ENCODE results near the gene JAKMIP3. TPM values are rescaled to one million over a fixed set of nuclear protein-coding genes. Genes with fewer than 3 reads are reported as not detected.

Gene JAKMIP3
- total RNA-seq (2014; rRNA removed; shearing (Covaris generic)) = 0.02 TPM in 1 of 2 replicates, not detected in the other

DNA sequence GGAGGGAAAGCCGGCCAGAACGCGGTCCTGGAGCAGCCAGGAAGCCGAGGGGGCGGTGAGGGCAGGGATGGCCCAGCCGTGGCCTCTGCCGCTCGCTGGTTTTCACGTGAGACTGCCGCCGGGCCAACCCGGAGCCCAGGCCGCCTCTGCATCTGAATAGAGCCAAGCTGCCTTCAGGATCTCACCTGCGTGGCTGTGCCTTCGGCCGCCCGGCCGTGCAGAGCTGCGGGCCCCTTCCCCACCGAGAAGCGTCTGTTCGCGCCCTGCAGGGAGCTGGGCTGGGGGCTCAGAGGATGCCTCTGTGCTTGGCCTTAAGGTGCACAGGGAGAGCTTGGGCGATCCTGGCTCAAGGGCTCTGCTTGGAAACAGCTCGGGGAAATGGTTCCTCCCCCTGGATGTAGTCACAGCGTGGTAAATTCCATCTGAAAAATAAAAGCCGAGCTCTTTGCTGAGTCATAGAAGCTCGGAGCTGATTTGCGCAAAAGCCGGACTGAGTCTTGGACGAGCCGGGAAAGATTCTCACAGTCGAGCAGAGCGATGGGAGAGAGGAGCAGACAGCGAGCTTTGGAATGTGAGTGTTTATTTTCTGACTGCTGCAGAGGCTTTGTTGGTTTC, at the start of gene JAKMIP3:
Gene JAKMIP3 (plus strand): TSS at position 456 of the 615 bp plus-strand sequence. CDS start 38,863 bp downstream, outside the sequence.
- peak; percentile 89 for DNase-seq (ENCODE audit: low read depth)

DNA sequence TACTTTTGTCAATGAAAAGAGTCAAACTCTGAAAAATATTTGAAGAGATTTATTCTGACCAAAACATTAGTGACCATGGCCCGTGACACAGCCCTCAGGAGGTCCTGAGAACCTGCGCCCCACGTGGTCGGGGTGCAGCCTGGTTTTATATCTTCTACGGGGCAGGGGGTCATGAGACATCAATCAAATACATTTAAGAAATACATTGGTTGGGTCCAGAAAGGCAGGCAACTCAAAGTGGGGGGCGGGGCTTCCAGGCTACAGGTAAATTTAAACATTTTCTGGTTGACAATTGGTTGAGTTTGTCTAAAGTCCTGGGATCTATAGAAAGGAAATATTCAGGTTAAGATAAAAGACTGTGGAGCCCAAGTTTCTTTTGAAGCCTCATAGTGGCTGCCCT, 49.2 kb upstream of the JAKMIP3 start:
- DNase-seq (ENCODE audit: low read depth) = no peak

DNA sequence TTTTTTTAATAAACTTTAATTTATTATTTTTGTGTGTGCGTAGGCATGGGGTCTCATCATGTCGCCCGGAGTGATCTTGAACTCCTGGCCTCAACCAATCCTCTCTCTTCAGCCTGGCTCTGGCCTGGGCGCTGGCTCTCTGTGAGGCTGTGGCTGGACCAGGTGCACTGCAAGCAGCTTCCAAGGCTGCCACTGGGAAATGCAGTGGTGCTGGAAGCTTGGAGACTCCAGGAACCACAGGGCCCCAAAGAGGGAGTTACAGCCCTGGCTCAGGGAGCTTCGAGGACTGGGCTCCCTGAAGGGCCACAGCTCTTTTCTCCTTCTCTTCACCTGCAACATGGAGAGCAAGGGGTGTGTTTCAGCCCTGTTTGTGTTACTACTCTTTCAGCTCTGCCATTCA, 47.3 kb upstream of the JAKMIP3 start:
- no peak for DNase-seq (ENCODE audit: low read depth)

DNA sequence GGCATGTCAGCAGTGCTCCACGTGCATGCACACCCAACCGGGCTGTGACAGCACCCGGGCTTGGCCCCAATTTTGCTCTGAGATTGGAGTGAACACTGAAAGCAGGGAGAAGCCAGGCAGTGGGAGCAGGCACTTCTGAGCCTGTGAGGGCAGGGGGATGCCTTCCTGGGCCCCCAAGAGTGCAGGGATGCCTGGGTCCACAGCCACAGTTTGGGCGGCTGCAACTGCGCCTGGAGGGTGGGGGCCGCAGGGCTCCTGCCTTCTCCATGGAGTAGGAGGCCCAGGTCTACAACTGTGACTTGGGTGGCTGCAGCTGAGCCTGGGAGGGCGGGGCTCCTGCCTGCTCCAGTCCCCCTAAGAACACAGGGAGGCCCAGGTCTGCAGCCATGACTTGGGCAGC, 46.4 kb upstream of the JAKMIP3 start:
- DNase-seq (ENCODE audit: low read depth) = no peak

DNA sequence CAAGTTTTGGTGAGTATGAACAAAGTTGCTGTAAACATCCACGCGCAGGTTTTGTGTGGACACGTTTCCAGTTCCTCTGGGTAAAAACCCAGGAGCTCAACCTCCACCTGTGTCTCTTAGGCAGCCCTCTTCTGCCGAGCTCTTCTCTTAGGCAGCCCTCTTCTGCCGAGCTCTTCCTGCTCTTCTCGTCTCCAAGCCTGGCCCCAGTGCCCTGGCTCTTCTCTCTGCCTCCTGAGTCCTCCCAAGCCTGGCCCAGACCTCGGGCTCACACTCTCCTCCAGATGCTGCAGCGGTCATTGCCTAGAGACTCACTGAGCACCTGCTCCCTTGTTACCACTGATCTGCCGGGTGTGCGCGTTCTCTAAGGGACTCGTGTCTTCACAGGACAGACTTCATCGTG, 45.3 kb upstream of the JAKMIP3 start:
- DNase-seq (ENCODE audit: low read depth) = no peak

DNA sequence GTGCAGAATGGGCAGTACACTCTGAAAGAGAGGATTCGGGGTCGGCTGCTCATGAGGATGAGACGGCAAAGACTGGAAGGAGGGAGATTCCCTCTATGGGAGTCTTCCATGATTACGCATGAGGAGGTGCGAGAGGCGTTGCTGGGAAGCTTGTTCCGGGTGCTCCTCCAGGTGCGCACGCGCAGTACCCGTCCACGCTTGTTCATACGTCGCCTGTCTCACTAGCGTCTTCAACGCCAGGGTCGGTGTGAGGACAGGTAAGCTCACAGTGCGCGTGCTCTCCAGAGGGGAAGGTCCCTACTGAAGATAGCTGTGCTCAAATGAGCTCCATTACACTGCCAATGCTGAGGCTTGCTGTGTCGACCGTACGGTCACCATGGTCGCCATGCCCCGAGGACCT, 44.7 kb upstream of the JAKMIP3 start:
- no peak for DNase-seq (ENCODE audit: low read depth)

DNA sequence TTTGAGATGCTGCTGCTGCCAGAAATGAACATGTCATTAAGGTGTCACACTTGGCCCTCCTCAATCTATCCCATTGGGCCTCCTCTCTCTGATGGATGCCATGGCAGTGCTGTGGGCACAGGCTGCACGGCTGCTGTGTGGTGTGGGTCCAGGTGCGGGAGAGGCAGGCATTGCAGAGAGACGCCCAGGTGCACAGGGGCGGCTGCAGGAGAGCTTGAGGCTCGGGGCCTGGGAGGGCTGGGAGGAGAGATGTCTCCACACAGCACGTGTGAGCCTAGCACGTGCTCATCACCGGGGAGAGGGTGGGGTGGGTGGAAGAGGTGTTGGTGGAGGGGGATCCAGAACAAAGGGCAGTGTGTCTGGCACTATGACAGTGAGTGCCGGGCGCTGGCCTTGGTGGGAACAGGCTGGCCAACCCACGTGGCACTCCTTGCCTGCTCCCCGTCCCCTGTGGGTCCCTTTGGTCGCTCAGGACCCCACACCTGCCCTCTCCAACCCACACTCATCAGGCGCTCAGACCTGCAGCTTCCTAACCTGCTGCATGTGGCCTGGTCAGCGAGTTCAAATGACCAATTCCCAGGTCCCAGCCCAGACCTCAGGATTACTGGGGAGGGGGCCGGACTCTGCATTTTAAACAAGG, 44.1 kb upstream of the JAKMIP3 start:
- no peak for DNase-seq (ENCODE audit: low read depth)

DNA sequence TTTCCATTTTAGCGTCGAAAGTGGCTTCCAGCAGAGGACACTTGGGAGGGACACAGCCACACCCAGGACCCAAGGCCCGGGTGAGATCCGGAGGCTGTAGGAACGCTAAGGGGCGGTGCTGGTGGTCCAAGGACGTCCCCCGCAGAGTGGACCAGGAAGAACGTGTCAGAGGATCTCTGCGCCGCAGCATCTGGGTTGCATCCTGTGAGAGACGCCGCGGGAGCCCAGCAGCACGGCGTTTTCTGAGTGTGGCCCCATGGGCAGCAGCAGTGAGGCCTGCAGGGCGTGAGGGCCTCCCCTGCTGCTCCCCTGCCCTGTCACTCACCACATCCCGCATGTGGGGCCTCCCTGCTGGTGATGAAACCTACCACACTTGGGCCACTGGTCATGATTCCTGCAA, 43.5 kb upstream of the JAKMIP3 start:
- no peak for DNase-seq (ENCODE audit: low read depth)

DNA sequence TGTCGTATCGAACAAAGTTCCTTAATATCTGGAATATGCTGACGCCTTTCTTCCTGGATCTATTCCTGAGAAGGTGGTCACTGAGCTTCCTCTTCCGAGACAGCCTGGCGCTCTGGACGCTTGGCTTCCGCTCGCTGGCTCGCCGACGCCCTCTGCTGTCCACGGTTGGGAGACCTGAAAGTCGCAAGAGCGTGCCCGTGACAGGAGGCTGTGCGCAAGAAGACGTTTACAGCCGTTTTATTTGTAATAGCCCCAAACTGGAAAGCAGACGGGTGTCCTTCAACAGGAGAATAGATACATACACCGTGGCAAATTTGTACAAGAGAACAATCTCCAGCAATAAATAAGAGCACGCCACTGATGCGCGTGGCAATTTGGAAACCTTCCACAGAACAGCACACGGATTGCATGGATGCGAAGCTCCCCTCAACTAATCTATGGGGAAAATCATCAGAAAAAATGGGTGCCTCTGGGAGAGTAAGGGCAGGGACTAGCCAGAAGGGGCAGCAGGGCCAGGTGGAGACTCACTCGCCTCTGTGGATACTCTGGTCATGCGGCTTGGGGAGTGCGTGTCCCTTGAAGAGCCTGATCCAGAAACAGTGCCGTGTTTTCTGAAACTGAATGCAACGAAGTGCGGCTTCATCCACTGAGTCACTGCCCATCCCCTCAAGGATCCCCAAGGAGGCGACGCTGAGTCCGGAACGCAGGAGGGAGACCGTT, 42.5 kb upstream of the JAKMIP3 start:
- DNase-seq (ENCODE audit: low read depth) = peak; percentile 67

DNA sequence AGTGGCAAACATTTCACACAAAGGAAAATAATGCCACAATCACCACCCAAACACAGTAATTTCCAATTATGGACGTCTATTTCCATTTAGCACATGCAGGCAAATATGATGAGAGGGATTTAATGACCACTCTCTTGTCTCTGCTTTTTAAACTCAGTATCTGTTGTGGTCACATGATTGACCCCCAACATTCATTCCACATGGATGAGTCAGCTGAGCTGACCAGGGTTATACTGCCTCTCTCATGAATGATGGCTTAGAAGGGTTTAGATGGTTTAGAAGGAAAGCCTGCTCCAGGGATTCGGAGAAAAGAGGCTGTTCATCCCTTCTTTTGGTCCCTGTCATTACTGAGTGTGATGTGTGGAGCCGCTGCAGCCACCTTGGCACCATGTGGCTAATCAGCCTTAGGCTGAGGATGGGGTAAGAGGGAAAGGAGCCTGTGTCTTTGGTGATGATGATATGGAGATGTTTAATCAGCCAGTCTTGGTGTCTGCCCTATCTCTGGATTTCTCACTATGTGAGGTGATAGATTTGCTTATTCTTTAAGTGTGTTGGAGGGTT, 38.2 kb upstream of the JAKMIP3 start:
- DNase-seq (ENCODE audit: low read depth) = peak; percentile 70

DNA sequence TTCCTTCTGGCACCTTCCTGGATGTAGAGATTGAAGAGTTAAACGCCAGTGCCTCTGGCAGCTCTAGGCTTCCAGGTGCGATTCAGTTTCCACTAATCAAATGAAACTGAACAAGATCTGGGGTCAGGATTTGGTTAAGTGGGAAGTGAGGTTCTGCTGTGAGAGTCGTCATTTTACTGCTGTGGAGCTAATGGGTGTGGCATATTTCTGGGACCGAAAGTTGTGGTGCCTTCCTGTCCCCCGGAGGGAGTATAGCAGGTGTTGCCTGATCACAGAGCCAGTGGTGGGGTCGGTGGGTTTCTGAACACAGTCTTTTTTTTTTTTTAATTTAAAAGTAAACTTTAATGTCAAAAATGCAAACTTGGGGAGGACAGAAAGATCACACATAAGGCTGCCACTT, 37.0 kb upstream of the JAKMIP3 start:
- no peak for DNase-seq (ENCODE audit: low read depth)

DNA sequence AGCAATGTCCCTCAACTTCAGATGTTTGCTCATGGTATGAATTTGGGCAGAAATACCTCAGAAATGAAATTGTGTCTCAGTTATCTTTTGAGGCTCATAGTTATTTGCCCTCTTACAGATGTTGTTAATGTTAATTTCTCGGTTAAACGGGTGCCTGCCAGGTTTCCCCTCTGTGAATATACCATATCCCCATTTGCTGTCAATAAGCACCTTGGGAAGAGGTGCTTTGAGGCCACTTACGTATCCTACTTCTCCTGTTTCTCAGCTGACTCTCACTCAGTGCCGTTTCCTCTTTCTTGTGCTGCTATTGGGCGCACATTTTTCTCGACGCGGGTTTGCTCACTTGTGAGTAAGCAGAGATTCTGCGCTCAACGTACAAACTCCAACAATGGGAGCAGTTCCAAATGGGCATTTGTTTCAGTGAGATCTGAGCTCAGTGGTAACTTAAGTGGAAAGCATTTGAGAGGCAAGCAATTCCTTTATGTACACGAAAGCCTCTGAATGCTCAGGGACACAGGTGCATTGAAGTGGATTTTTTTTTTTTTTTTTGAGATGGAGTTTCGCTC, 34.8 kb upstream of the JAKMIP3 start:
- DNase-seq (ENCODE audit: low read depth) = no peak

DNA sequence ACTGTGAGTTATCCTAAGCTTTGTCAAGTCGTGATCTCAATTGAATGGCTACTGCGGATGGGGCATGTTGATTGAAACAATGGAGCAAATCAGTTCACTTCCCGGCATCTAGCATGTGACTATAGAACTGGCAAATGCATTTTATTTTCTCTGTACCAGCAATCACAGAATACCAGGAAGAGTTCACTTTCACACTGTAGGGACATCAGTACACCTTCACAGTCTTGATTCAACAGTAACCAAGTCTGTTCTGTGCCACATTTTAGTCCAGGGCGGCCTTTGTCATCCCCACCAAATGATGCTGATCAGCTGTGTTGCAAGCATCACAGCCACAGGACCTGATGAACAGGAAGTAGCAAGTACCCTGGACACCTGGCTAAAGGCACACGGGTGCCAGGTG, 32.1 kb upstream of the JAKMIP3 start:
- no peak for DNase-seq (ENCODE audit: low read depth)

DNA sequence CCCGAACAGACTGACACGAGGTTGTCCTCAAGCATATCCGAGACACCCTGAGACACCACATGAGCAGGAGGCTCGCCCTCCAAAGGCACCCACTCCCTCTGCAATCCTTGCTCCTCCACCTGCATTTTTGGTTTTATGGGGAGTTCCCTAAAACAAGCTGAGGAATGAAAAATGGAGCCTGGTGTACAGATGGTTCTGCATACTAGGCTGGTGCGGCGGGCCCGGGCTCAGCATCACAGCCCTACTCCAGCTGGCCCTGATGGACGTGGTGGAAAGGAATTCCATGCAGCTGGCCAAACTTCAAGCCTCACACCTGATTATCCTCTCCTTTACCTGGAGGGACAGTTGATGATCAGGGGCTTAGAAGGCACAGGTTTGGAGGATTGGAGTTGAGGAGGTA, 30.3 kb upstream of the JAKMIP3 start:
- DNase-seq (ENCODE audit: low read depth) = no peak

DNA sequence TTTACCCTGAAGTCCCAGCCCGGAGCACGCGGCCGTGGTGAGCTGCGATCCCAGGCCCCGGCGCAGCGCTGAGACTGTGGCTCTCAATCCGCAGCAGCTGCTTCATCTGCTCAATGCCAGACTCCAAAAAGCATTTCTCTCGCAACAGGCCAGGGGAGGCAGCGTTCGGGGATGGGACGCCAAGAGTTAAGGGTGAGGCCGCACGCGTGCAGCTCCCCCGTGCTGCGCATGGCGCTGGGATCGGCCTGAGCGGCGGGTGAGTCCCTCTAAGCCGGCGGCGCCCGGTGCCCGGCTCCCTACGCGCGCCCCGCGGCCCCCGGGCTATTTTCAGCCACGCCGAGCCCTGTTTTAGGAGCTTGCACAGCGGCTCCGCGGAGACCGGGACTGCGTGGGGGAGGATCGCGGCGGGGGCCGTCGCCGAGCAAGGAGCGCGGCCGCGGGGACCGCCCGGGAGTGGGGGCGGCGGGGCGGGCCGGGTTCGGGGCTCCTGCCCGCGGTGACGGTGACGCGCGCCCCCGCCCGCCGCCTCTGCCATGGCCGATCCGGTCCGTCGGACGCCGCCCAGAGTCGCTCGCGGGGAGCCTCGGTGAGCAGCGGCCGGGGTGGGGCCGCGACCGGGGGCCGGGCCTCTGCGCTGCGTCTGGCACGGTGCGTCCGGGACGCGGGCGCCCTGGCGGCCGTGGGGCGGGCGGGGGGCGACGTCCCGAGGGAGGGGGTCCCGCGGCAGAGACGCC, 29.4 kb upstream of the JAKMIP3 start:
- no peak for DNase-seq (ENCODE audit: low read depth)

DNA sequence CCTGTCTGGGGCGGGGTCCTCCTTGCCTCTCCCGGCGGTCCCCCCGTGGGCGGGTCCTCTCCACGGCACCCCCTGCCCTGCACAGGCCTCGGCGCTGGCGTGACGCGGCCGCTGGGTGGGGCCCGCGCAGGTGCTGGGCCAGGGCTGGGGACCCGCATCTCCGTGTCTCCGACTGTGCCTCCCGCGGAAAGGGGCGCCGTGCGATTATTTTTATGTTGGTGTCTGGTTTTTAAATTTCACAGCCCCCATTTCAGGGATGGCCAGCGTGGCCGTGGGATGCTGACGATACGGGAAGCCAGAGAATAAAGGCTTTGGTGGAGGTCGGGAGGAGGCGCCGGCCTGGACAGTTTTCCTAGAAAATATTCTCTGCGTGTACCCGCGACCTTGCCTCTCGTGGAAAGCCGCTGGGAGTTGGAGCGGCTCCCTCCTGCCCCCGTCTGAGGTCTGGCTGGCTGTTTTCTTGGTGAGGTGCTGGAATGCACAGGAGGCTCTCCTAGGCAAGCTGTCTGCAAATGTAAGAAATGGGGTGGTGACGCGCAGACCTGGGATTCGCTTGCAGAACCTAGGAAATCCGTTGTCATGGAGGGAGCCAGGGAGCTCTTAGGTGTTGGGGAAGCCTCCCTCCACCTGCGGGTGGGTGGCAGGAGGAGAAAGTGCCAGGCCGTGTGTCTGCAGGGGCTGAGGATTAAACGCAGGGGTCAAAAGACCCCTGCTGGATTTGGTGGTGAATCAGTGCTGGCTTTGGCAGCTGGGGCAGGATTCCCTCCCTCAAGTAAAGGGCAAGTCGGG, 28.7 kb upstream of the JAKMIP3 start:
- no peak for DNase-seq (ENCODE audit: low read depth)

DNA sequence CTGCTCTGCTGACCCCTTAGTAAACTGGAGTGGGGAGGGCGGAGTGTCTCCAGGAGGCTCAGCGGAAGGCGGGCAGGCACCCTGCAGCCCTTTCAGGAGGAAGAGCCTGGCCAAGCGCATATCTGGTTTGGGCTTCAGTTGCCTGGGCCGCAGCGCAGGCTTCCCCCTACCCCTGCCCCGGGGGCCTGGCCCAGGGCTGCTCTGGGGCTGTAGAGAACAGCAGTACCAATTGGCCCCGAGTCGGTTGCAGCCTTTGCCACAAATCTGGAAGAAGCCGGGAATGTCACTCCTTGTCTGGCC, 28.1 kb upstream of the JAKMIP3 start:
- DNase-seq (ENCODE audit: low read depth) = no peak

DNA sequence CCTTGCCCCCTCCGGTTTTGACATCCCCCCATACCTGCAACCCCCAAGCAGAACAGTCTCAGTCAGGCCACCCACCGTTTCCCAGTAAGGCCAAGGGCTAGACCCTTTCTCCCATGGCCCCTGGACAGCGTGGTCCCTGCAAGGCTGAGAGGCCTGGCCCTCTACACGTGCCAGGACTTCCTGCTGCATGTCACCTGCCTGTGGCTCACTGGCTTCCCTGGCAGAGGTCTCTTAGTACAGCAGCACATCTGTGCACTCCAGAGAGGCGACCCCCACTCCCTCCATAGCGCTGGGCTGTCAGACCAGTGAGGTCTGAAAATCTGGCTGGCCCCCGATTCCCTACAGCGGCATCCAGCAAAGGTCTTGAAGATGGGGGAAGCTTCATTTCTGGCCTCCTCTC, 26.4 kb upstream of the JAKMIP3 start:
- DNase-seq (ENCODE audit: low read depth) = no peak

DNA sequence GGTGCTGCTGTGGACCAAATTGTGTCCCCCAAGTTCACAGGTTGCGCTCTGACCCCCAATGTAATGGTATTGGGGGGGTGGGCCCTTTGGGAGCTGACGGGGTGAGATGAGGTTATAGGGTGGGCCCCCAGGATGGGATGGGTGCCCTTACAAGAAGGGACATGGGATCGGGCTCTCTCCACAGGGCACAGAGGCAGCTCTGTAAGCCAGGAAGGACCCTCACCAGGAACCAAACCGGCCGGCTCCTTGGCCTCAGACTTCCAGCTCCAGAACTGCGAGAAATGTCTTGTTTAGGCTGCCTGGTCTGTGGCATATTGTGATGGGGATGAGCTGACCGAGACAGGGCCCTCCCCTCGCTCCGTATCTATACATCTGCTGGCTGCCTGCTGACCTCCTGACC, 25.7 kb upstream of the JAKMIP3 start:
- DNase-seq (ENCODE audit: low read depth) = no peak

DNA sequence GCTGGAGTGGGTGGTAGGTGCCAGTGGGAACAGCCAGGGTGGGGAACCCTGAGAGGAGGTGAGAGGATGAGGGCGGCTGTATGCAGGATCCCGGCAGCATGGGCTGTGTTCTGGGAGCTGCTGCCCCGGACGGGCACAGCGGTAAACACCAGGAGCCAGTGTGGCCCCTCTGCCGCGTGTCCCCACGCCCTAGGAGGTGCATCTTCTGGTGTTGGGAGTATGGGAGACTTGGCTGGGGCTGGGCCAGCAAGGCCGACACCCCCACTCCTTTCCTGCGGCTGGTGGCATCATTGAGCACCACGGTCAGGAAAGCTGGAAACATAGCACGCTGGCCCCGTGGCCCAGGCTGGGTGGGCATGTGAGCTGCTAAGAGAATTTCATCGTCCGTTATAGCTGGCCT, 24.4 kb upstream of the JAKMIP3 start:
- DNase-seq (ENCODE audit: low read depth) = no peak

Data from M059J (cell line).